HG03469 (cell line): ENCODE results near the gene C22orf15.

ENCODE experiments used
- ATAC-seq: cut with Tn5 transposase; IDR thresholded peaks from one replicate; pipeline ENCODE4 v1.9.1; 2021; ENCODE audit warnings: mild to moderate bottlenecking, moderate library complexity, moderate number of reproducible peaks; ENCODE audit not compliant: unreplicated experiment

C22orf15 gene

DNA sequence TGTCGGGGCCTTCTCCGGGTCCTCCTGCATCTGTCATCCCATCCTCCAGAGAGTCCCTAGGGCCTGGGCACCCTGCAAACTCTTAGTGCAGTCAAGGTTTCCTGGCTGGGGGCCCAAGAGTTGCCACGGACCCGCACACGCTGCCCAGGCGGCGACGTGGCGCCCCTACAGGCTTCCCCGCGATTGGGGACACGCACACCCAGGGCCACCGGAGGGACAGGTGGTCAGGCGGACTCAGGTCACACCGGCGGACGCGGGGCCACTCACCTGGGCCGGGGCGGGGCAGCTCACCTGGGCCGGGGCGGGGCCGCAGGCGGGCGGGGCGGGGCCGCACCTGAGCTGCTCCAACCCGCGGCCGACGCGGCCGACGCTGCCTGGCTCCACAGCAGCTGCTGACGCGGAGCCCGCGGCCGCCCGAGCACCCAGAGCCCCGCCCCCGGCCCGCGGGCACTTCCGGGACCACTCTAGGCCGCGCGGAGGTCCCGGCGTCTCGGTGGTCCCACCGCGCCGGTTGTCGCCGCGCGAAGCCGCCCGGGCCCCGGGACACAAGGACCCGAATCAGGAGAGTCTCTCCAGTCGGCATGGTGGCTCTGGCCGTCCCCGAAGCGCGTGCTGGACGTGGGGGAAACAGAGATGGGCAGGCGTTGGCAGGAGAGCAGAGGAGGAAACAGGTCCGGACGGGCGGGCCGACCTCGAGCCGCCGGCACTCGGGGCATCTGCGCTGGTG, 11.9 kb upstream of the C22orf15 start, which contains the start of gene ZNF70:
ZNF70 (minus strand) TSS at position 399 of the 727 bp plus-strand sequence. CDS start 5,972 bp downstream, outside the sequence.
- ATAC-seq: no peak

DNA sequence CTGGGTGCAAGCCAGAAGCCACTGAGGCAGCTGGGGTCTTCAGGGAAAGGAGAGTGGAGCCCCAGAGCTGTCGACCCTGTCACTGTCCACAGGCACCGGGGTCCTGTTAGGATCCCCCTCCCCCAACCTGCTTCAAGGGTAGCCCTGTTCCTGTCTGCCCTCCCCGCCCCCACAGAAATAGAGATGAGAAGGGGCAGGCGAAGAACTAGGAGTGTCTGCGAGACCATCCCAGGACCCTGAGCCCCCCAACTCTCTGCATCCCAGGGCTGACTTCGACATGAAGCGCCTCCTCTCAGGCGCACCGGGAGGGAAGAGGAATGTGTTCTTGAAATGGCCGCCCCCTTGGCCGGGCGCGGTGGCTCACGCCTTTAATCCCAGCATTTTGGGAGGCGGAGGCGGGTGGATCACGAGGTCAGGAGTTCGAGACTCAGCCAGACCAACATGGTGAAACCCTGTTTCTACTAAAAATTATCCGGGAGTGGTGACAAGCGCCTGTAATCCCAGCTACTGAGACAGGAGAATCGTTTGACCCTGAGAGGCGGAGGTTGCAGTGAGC, 11.3 kb upstream of the C22orf15 start:
- no peak for ATAC-seq

DNA sequence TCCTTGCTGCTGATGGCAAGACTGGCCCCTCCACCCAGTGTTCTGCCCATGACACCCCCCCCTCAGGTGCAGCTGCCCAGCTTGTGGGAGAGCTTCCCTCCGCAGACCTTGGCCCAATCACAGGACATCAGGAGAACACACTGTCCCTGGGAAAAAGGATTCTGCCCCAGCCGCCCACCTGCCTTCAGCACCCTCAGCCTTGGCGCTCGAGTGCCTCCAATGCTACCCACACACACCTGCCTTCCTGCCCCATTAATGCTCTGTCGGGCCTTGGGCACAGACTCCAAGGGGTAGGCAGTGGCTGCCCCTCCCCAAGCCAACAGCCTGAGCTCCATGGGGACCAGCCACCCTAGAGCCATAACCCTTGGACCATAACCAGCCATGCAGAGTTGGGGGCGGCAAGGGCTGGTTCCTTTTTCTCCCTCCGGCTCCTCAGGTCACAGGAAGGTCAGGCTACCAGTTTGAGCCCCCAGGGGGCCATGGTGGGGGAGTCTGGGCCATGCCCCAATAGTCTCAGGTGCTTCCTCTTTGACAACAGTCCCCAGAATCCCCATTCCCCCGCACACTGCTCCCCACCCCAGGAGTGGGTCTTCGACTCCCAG, 10.6 kb upstream of the C22orf15 start:
- ATAC-seq: no peak

DNA sequence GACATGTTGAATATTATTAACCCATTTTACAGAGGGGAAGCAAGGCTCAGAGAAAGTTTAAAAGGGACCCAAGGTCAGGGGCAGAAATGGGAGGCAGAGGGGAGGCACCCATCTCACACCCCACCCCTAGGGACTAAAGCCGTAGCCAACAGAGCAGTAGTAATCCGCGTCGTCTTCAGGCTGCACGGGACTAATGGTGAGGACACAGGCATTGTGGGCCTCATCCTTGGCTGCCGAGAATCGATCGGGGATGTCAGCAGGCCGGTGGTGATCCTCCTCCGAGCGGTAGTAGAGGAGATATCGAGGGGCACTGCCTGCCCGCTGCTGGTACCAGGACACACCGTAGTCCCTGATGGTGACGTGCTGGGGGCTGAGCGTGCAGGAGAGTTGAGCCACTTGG, 10.0 kb upstream of the C22orf15 start:
- ATAC-seq: no peak

- ATAC-seq: no peak
Measured at GRCh38 chr22:23753385-23753784, 9.4 kb upstream of the C22orf15 start.

- ATAC-seq: no peak
Measured at GRCh38 chr22:23754220-23754919, 8.4 kb upstream of the C22orf15 start, which contains the start of gene VPREB3. Gene VPREB3, minus strand, starts transcription at chr22:23754425. Its CDS starts 62 bp downstream, at chr22:23754363.

- ATAC-seq: no peak
Measured at GRCh38 chr22:23754980-23755636, 7.7 kb upstream of the C22orf15 start.

GRCh38 chr22:23755711-23756110, 7.1 kb upstream of the C22orf15 start:
- no peak for ATAC-seq

GRCh38 chr22:23756891-23757290, 5.9 kb upstream of the C22orf15 start:
- ATAC-seq: no peak

GRCh38 chr22:23759566-23759965, 3.2 kb upstream of the C22orf15 start:
- no peak for ATAC-seq

DNA sequence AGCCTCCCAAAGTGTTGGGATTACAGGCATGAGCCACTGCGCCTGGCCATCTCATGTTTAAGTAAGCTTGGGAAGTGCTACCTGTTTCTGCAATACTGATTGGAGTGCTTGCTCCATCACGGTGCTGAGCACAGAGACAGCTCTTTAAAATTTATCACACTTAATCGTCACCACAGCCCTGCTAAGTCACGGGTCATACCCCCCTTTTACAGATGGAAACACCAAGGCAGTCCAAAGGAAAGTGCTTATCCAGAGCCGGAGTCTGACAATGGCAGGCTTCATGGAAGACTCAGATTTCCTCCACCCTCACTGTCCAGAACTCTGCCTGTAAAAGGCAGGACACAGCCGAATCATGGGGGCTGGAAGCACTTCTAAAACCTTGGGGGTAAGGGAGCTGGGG, 2.7 kb upstream of the C22orf15 start:
- ATAC-seq: no peak

DNA sequence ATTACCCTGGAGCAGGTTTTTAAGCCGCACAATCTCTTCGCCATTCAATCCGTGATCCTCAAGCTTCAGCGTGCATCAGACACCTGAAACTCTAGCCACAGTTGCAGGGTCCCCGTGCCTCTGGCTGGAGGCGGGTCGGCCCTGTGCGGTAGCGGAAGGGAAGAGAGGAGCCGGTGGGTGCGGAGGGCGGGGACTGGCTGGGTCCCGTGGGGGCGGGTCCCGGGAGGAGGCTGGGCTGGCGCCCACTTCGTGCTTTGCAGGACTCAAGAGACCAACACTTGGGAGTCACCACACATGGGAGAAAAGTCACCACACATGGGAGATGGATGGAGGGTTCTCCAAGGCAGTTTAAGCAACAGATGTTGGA, 772 bp downstream of the C22orf15 start:
- ATAC-seq: no peak

DNA sequence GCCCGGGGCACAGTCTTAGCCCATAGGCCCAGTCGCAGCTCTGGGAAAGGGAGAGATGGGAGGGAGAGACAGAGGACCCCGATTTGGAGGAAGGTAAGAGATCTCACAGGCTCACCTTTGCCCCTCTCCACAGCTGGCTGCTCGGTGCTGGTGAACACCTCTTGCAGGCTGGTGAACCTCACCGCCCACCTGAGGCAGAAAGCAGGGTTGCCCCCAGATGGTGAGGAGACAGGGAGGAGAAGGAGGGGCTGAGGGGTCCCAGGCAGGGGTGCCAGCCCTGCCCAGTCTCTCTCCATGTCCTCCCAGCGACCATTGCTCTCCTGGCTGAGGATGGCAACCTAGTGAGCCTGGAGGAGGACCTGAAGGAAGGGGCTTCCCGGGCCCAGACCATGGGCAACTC, 1.2 kb downstream of the C22orf15 start:
- ATAC-seq: no peak

DNA sequence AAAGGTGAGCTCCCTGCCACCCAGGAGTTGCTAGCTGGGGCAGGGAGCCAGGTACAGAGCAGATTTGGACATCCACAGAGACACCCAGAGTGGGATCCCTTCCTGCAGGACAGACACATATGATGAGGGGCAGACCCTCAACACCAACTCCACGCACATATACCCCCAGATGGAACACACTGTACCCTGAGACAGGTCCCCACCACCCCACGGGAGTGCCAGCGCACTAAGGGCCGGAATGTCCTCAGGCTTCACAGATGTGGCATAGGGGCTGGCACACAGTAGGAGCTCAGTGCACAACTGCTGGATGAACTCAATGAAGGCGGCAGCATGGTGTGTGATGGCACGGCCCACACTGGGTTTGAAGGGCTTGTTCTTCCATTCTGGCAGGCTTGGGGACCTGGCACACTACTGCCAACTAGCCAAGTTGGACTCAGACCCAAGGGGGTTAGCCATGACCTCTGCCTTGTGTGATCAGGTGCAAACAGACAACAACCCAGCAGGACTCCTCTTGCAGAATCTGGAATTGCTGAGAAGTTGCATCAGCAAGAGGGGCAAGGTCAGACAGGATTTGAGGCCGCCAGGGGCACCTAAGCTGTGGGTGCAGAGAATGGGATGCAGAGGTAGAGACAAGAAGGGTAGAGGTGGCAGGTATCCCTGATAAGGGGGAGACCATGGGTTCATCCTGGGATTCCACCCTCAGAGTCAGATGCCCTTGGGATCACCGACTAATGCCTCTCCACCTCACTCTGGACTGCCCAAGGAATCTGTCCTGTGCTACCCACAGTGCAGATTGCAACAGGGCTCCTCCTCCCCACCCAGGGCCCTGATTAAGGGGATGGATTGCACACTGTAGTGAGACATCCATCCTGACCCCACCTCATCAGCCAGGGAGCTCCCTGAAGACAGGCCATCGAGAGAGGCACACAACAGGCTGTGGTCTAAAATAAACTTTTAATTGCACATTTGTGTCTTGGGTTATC, 2.4 kb downstream of the C22orf15 start:
- no peak for ATAC-seq

DNA sequence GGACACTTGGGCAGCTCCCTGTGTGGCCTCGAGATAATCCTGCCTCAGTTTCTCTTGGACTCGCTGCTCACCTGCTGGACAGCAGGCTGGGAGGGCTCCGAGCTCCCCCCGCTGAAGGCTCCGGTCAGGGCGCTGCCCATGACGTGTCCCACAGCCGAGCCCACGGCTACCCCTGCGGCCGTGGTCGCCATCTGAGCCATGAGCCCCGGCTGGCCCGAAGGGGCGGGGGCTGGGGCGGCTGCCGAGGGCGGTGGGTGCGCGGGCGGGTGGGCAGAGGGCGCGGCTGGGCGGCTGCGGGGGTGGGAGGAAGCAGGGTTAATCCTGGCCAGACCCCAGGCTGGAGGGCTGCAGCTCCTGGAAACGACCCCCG, 4.5 kb downstream of the C22orf15 start:
- no peak for ATAC-seq

- ATAC-seq: no peak
Measured at GRCh38 chr22:23767673-23768548, 5.1 kb downstream of the C22orf15 start, which contains the start of gene CHCHD10. Gene CHCHD10, minus strand, starts transcription at chr22:23767972. Its CDS starts 98 bp downstream, at chr22:23767874.

GRCh38 chr22:23769321-23769965, 6.7 kb downstream of the C22orf15 start:
- ATAC-seq: no peak

DNA sequence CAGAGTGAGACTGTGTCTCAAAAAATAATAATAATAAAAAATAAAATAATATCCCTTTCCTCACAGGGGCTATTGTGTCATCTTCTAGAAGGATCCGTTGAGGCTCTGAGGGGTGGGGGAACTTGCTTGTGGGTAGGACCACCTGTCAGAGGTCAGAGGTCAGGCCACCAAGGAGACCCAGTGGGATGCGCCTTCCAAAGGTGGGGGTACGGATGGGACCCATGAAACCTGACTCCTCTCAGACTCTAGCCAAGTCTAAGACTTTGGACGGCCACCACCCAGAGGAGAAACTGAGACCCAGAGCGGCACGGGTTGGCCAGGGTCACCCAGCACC, 9.5 kb downstream of the C22orf15 start:
- no peak for ATAC-seq
